ENCODE measurements around the gene EMILIN1. TPM values are rescaled to one million over a fixed set of nuclear protein-coding genes. Genes with fewer than 3 reads are reported as not detected.
A peak's percentile ranks its signal among the peaks of the same experiment; 100 is the strongest.

EMILIN1 gene
- total and polyA plus RNA-seq, 2 of the 8 experiments (the other 6 are each of a cell fraction or from before 2014, with no cell fraction given), result 1.9 to 3.0 TPM

DNA sequence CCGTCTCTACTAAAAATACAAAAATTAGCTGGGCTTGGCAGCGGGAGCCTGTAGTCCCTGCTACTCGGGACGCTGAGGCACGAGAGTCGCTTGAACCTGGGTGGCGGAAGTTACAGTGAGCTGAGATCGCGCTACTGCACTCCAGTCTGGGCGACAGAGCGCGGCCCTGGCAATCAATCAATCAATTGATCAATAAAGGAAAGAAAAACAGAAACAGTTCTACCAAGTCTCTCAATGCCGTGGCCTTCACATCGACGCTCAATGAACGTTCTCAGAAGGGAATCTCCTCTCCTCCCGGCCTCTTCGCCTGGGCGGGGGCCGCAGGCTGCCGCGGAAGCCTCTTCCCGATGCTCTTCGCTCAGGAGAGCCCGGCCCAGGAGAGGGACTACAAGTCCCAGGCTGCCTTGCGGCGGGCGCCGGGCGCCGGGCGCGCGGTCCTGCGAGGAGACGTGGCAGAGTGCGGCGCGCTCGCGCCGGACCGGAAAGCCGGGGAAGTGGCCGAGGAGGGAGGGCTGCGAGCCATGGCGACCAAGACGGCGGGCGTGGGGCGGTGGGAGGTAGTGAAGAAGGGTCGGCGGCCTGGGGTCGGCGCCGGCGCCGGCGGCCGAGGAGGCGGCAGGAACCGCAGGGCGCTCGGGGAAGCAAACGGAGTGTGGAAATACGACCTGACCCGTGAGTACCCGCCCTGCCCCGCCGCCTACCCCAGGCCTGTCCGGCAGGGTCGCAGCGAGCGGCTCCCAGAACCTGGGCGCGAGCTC is 45.7 kb upstream of the EMILIN1 start, which contains the start of gene TMEM214:
TSS of gene TMEM214 (plus strand) at position 471 of the 758 bp plus-strand sequence. CDS start at position 522, 51 bp downstream.
- H2AFZ ChIP-seq (ENCODE audit: low read length), result peak within 1 kb of the TSS; percentile 65
- peak within 1 kb of the TSS; percentile 63 for H3K56ac ChIP-seq (replicated peaks; ENCODE audit: insufficient read length, low read depth, low read length)
- peak within 1 kb of the TSS; percentile 81; the same call in 1 of the 2 replicates for H2BK15ac ChIP-seq (ENCODE audit: low read length)
- peaks cover 2% of the 10 kb centered on the region for H3K79me1 ChIP-seq (ENCODE audit: low read depth, low read length)
- H2BK120ac ChIP-seq (replicated peaks; ENCODE audit: low read depth, low read length), result no peak within 1 kb of the TSS
- H2BK12ac ChIP-seq (ENCODE audit: low read depth, low read length), result no peak within 1 kb of the TSS
- DNase-seq (ENCODE audit: low read depth in 1 of 2, low spot score in 2 of 2) (peak; percentile 39 to 89), FAIRE-seq (no peak)
- H3K18ac ChIP-seq (ENCODE audit: extremely low read depth, low read length), result peak within 1 kb of the TSS; percentile 92
- H3K79me2 ChIP-seq (ENCODE audit: control insufficient read depth in 1 of 2, insufficient read depth in 2 of 2, low read length in 2 of 2), result peaks cover 0 to 11% of the 10 kb centered on the region in 2 experiments; a peak in 1 of 4 replicates
- no peaks in the 10 kb centered on the region for H3K9me3 ChIP-seq (ENCODE audit: insufficient read depth in 2 of 2, low read depth in 1 of 2, low read length in 1 of 2)
- H3K4ac ChIP-seq (replicated peaks; ENCODE audit: insufficient read length, low read depth, low read length), result no peak within 1 kb of the TSS
- H4K20me1 ChIP-seq (replicated peaks in 1 of 2; ENCODE audit: control insufficient read depth in 1 of 2, insufficient read depth in 2 of 2, low read length in 2 of 2), result peaks cover 2 to 4% of the 10 kb centered on the region in 2 experiments
- no peaks in the 10 kb centered on the region for H3K27me3 ChIP-seq (replicated peaks in 1 of 4; ENCODE audit: control insufficient read depth in 3 of 4, extremely low read depth in 1 of 4, insufficient read depth in 3 of 4, low read length in 3 of 4)
- H3K4me3 ChIP-seq (ENCODE audit: extremely low read depth in 1 of 4, insufficient read depth in 2 of 4, low read depth in 3 of 4, low read length in 4 of 4), result peak within 1 kb of the TSS; percentile 80 to 93 (median 84)
- no peak within 1 kb of the TSS for H2BK20ac ChIP-seq (ENCODE audit: low read length)
- peaks cover 4% of the 10 kb centered on the region for H3K23me2 ChIP-seq (ENCODE audit: low read depth, low read length)
- peaks cover 0 to 6% (median 0%) of the 10 kb centered on the region in 4 experiments; a peak in 3 of 7 replicates for H3K4me1 ChIP-seq (replicated peaks in 1 of 4; ENCODE audit: control insufficient read depth in 3 of 4, insufficient read depth in 4 of 4, low read length in 3 of 4)
- 0 out of 2 replicates have a peak within 1 kb of the TSS, but pooled peaks have one; percentile 7 for H3K27ac ChIP-seq (ENCODE audit: low read depth, low read length)
- peak within 1 kb of the TSS; percentile 24 for H4K5ac ChIP-seq (ENCODE audit: insufficient read length, low read depth, low read length)
- H3K9ac ChIP-seq (replicated peaks in 1 of 4; ENCODE audit: extremely low read depth in 1 of 4, low read depth in 3 of 4, low read length in 3 of 4), result peak within 1 kb of the TSS; percentile 50 to 77 (median 60)
- no peak within 1 kb of the TSS for H3K23ac ChIP-seq (ENCODE audit: insufficient read length)
- H3K36me3 ChIP-seq (ENCODE audit: control insufficient read depth in 2 of 4, insufficient read depth in 4 of 4, low read length in 3 of 4), result peaks cover 17 to 28% (median 23%) of the 10 kb centered on the region in 4 experiments; a peak in 7 of 8 replicates
- 2% methylated on average over 51 of the region's 76 CpGs; no CpG with 5 or more reads in 1 of the 2 experiments for WGBS, 2 experiments (ENCODE audit: extremely low coverage in 1 of 2, insufficient coverage in 1 of 2, insufficient read length in 1 of 2, insufficient replicate concordance in 2 of 2, low coverage in 1 of 2, low lambda C conversion rate in 2 of 2, missing lambda C conversion rate in 1 of 2)
- peak within 1 kb of the TSS; percentile 75; the same call in 1 of the 2 replicates for H4K8ac ChIP-seq (ENCODE audit: extremely low read depth, insufficient read depth, low read length)
- no peak within 1 kb of the TSS for H2AK5ac ChIP-seq (ENCODE audit: low read depth, low read length)
- ChIA-PET POLR2A (ENCODE audit: partially characterized antibody) (interaction anchor here (0.7 to 3.7 kb wide), 7 partner anchors 8 to 39 kb away, joined by 3 to 34 read pairs (median 5); partner anchors contain the start of genes AGBL5 and OST4), CTCF (ENCODE audit: partially characterized antibody) (interaction anchor here (1.0 to 1.8 kb wide), 10 partner anchors 8 to 187 kb away, joined by 3 to 9 read pairs (median 4); partner anchors contain the start of gene MAPRE3)
- no peak within 1 kb of the TSS for H3K14ac ChIP-seq (ENCODE audit: insufficient read length)
- H3K4me2 ChIP-seq (ENCODE audit: insufficient read depth in 1 of 2, low read depth in 2 of 2, low read length in 2 of 2), result peak within 1 kb of the TSS; percentile 91 to 93
- no peak within 1 kb of the TSS for H2BK5ac ChIP-seq (ENCODE audit: low read depth, low read length)
- no peak within 1 kb of the TSS for H4K91ac ChIP-seq (replicated peaks; ENCODE audit: insufficient read length, low read length)
- TF ChIP-seq SP4 (IDR thresholded peaks at IDR 0.05; ENCODE audit: low read length) (no peak), RAD21 (IDR thresholded peaks at IDR 0.05 in 1 of 2, conservative IDR thresholded peaks at IDR 0.05 in 1 of 2; ENCODE audit: low read depth in 2 of 2, low read length in 2 of 2) (no peak), SP2 (IDR thresholded peaks at IDR 0.05; ENCODE audit: low read length) (no peak), ZNF274 (IDR thresholded peaks at IDR 0.05; ENCODE audit: borderline replicate concordance, extremely low read depth, low read length) (no peak), RXRA (IDR thresholded peaks at IDR 0.05; ENCODE audit: insufficient read depth, low read depth, low read length) (no peak)
- TF ChIP-seq, protein P1, sequence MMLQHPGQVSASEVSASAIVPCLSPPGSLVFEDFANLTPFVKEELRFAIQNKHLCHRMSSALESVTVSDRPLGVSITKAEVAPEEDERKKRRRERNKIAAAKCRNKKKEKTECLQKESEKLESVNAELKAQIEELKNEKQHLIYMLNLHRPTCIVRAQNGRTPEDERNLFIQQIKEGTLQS (IDR thresholded peaks at IDR 0.05; ENCODE audit: insufficient read depth, low read depth, low read length), result 0 out of 2 replicates have a peak, but pooled peaks have one; percentile 19
- TF ChIP-seq, protein P2, sequence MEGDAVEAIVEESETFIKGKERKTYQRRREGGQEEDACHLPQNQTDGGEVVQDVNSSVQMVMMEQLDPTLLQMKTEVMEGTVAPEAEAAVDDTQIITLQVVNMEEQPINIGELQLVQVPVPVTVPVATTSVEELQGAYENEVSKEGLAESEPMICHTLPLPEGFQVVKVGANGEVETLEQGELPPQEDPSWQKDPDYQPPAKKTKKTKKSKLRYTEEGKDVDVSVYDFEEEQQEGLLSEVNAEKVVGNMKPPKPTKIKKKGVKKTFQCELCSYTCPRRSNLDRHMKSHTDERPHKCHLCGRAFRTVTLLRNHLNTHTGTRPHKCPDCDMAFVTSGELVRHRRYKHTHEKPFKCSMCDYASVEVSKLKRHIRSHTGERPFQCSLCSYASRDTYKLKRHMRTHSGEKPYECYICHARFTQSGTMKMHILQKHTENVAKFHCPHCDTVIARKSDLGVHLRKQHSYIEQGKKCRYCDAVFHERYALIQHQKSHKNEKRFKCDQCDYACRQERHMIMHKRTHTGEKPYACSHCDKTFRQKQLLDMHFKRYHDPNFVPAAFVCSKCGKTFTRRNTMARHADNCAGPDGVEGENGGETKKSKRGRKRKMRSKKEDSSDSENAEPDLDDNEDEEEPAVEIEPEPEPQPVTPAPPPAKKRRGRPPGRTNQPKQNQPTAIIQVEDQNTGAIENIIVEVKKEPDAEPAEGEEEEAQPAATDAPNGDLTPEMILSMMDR (IDR thresholded peaks at IDR 0.05; ENCODE audit: control extremely low read depth in 1 of 3, insufficient read depth in 1 of 3, low read depth in 1 of 3, low read length in 3 of 3), result peak in 1 of 3 experiments; percentile 15; a peak in 1 of 4 replicates

Data from H1 (cell line).